ENCODE results near the gene RAB8B.

RAB8B gene

DNA sequence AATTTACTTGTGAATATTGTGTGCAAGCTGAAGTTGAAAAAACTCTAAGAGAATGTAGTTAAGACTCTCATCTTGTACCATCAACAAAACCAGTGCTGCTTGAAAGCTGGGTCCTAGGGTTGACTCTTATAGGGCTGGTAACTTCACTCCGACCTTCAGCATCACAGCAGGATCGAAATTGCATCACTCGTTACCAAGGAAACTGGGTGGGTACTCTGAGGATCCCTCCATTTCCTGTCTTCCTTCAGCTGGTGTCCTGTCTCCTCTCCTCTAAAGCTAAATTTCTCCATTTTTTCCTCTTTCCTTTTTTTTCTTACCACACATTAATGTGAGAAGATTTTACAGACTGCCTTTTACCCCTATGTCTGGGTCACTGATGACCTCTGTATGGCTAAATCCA lies 85.0 kb downstream of the RAB8B start:
- no peak for DNase-seq (ENCODE audit: low read depth in 2 of 2)

DNA sequence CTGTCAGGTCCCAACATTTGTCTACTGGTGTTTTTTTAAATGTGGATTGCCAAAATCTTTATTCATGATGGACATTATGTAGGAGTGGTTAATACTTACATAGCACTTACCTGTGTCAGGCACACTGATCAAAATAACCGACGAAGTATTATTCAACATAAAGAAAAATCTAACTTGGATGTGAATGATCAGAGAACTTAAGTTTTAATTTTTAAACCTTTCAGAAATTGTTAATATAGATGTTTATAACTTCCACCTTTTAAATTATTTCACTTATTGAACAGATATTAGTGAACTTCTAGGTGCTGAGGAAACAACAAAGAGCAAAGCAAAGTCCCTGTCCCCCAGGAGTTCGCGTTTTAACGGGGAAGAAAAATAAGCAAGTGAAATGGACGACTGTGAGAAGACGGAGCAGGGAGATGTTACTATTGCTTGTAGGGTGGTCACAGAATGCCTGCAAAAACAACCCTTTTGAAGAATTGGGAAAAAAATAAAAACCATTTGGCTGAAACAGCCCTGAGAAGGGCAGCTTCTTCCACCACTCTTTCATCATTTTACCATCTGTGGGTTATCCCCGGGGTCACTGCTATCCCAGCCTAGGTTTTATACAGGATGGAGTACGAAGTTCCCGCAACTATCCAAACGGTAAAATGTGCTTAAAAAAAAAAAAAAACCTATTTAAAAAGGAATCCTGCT lies 87.1 kb downstream of the RAB8B start:
- no peak for DNase-seq (ENCODE audit: low read depth in 2 of 2)

- peak; percentile 52 to 57 for DNase-seq (ENCODE audit: low read depth in 2 of 2)
Observed at GRCh38 chr15:63277038-63277892, 87.9 kb downstream of the RAB8B start, which contains the start of gene APH1B. Gene APH1B (plus strand): TSS chr15:63277605. CDS start chr15:63277624, 19 bp downstream.

GRCh38 chr15:63277893-63278456 lies 88.6 kb downstream of the RAB8B start:
- no peak for DNase-seq (ENCODE audit: low read depth in 2 of 2)

- DNase-seq (ENCODE audit: low read depth in 2 of 2) = no peak
Observed at GRCh38 chr15:63283126-63283525, 93.7 kb downstream of the RAB8B start.

- no peak for DNase-seq (ENCODE audit: low read depth in 2 of 2)
Observed at GRCh38 chr15:63284335-63284734, 94.9 kb downstream of the RAB8B start.

DNA sequence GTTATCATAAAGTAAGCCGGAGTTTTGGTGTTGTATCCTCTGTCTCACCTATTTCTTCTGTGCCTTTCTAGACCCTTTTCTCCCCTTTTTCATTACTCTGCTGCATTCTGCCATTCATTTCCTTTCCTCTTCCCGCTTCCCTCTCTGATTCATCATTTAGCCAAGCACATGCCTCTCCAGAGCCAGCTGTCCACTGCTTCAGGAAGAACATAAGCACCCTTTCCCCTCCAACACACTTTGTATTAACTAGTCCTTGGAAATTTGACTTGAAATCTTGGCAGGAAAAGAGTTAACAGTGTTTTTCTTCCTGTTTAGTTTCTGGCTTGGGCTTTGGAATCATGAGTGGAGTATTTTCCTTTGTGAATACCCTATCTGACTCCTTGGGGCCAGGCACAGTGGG lies 97.7 kb downstream of the RAB8B start:
- no peak for DNase-seq (ENCODE audit: low read depth in 2 of 2)

GRCh38 chr15:63288342-63288741 lies 98.9 kb downstream of the RAB8B start:
- no peak for DNase-seq (ENCODE audit: low read depth in 2 of 2)

- no peak for DNase-seq (ENCODE audit: low read depth in 2 of 2)
Observed at GRCh38 chr15:63288778-63289378, 99.5 kb downstream of the RAB8B start.

- no peak for DNase-seq (ENCODE audit: low read depth in 2 of 2)
Observed at GRCh38 chr15:63291507-63291906, 102.1 kb downstream of the RAB8B start.

DNA sequence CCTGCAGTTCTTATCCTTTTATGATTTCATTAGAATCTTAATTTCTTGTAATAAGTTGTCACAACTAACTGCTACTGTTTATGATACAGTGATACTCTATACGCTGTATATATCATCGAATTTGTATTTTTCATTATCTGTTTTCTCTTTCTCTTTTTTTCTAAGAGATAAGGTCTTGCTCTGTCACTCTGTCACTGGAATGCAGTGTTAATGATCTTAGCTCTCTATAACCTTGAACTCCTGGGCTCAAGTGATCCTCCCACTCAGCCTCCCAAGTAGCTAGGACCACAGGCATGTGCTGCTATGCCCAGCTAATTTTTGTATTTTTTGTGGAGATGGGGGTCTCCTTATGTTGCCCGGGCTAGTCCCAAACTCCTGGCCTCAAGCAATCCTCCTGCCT lies 102.8 kb downstream of the RAB8B start:
- no peak for DNase-seq (ENCODE audit: low read depth in 2 of 2)

DNA sequence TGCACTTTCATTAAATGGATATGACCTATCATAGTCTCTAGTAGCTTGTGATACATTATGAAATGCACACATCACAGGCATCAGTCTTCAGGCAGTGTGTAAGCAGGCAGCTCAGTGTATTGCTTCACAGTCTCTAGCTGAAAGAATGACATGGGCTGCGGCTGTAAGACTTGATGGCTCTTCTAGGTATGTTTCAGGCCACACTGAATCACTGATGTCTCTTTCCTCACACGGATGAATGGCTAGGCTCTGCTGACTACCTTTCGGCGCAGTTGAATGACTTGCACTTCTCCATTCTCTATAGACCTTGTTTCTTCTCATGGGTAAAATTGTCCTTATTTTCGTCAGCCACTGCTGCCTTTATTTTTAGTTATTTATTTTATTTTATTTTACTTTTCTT lies 103.4 kb downstream of the RAB8B start:
- DNase-seq (ENCODE audit: low read depth in 2 of 2) = no peak

- DNase-seq (ENCODE audit: low read depth in 2 of 2) = no peak
Observed at GRCh38 chr15:63294359-63294758, 105.0 kb downstream of the RAB8B start.

DNA sequence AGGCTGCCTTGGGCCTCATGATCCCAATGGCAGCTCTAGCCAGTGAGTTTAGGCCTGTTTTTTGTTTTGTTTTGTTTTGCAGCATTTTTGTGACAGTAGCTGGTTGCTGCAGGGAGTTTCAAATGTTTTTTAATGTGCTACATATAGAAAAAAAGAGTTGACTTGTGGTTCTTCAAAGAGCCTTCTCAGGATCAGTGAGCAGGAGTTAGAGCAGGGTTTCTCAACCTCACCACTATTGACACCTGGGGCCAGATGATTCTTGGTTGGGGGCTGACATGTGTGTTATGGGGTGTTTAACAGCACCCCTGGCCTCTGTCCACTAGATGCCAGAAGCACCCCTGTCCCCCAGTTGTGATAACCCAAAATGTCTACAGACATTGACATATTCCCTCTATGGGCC lies 105.9 kb downstream of the RAB8B start:
- no peak for DNase-seq (ENCODE audit: low read depth in 2 of 2)

DNA sequence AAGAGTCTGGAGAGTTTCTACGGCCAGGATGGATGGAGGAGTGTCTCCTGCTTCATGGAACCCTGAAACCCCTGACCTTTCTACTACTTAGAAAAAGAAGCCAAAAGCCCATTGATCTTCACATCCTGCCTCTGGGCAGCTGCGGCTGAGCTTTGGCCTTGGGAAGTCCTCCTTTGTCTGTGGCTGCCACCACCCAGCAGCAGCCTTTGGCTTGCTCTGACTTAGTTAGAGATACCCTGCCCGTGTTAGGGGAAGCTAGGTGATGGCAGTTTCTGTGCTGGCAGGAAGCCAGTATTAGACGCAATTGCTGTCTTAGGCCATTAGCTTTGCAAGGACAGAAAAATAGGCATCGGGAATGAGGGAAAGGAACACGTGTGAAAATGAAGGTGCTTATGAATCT lies 106.8 kb downstream of the RAB8B start:
- no peak for DNase-seq (ENCODE audit: low read depth in 2 of 2)

DNA sequence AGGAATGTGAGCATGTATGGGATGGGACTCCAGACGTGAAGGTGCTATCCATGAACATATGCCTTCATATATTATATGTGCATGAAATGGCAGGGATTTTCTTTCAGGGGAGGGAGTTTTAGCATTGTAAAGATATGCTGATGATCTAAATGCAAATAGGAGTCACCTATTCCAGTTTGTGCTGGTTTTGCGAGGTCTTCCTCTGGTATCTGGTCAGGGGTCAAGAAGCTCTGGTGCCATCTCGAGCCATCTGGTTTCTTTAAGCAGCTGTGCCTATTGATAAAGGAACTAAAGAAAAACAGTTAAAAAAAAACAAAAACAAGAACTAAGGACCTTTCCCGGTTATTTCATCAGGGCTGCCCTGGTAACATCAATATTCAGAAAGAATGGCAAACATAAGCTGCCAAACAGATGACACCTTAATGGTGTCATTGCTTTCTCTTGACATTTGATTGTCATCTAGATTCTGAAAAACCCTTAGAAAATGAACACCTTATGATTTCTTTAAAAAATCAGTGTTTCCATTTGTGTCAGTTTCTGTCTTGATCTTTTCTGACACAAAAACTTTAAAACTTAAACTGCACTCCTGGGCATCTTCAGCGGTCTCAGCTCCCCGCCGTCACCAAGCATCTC lies 110.7 kb downstream of the RAB8B start:
- DNase-seq (ENCODE audit: low read depth in 2 of 2) = no peak

- DNase-seq (ENCODE audit: low read depth in 2 of 2) = no peak
Observed at GRCh38 chr15:63301088-63301487, 111.7 kb downstream of the RAB8B start.

GRCh38 chr15:63305260-63305659 lies 115.9 kb downstream of the RAB8B start:
- DNase-seq (ENCODE audit: low read depth in 2 of 2) = no peak

DNA sequence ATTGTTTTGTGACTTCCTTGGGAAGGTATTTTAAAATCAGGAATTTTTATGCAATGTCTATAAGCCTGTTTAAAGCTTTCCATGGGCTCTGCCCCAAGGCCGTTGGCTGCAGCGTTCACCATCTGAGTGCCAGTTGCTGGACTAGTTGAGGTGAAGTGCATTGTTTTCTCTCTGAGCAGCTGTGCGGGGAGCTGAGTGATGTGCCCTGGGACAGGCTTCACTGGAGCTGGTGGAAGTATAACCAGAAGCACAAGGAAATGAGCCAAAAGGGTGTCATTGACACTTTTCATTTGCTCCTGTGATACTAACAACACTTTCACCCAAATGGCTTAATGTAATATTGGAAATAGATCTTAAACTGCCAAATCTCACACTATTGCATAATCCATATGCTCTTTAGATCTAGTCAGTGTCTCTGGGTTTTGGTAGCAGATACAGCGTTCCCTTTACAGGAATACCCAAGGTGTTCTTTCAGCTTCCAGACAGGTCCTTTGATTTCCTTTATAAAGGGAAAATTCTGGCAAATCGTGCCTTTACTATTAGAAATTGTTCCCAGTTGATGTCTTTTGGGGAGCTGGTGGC lies 117.2 kb downstream of the RAB8B start:
- no peak for DNase-seq (ENCODE audit: low read depth in 2 of 2)

- DNase-seq (ENCODE audit: low read depth in 2 of 2) = no peak
Observed at GRCh38 chr15:63308491-63308890, 119.1 kb downstream of the RAB8B start.

GRCh38 chr15:63308947-63309346 lies 119.5 kb downstream of the RAB8B start:
- no peak for DNase-seq (ENCODE audit: low read depth in 2 of 2)

DNA sequence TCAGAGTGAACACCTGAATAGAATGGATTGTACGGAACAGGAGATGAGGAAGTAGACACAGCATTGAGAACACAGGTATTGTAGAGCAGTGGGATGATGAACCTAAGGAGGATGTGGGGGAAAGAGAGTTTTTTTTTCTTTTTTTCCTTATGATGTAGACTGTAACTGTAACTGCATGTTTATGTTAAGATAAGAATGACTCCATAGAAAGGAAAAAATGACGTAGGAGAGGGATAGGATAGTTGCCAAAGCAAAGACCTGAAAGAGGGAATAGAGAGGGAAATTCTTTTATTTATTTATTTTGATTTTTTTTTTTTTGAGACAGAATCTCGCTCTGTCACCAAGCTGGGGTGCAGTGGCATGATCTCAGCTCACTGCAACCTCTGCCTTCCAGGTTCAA lies 121.2 kb downstream of the RAB8B start:
- DNase-seq (ENCODE audit: low read depth in 2 of 2) = no peak

Measured in activated CD8-positive, alpha-beta memory T cell treated with anti-CD3 and anti-CD28 coated beads for 4 hours (primary cell).